GM12878 (cell line): ENCODE measurements around the gene ACSL3. TPM values are rescaled to one million over a fixed set of nuclear protein-coding genes. Genes with fewer than 3 reads are reported as not detected.

Experiments used
- ATAC-seq: fragments of 200-7000 bp; cut with Tn5 transposase; 3 replicates; pipeline ENCODE4 v1.9.1; 2020; ENCODE audit warnings: mild to moderate bottlenecking, moderate library complexity
- BruUV-seq: library from RNA; stranded (reverse); fragments of 400-500 nt; replicated peaks from 2 replicates; lab custom pipeline; 2021; lab: Mats Ljungman, UMichigan
- CTCF ChIA-PET: fragments of 300-600 bp; sonication (Branson Sonifier 250); formaldehyde crosslinking; extraction: SDS; loops from one replicate; lab custom pipeline; 2021; ENCODE audit warnings: inconsistent platforms; lab: Yijun Ruan, JAX
- POLR2A ChIA-PET: fragments of 350-600 bp; formaldehyde crosslinking; extraction: SDS; loops from one replicate; lab custom pipeline; 2021; ENCODE audit warnings: inconsistent platforms; lab: Charles Lee
- RAD21 ChIA-PET: fragments of 300-600 bp; sonication (Branson Sonifier 250); formaldehyde crosslinking; loops from one replicate; lab custom pipeline; 2023; ENCODE audit warnings: antibody characterized with exemption; ENCODE audit not compliant: unreplicated experiment; lab: Charles Lee
- SMC1A ChIA-PET: fragments of 300-600 bp; sonication (Branson Sonifier 250); formaldehyde crosslinking; loops from one replicate; lab custom pipeline; 2023; ENCODE audit not compliant: unreplicated experiment, uncharacterized antibody; lab: Charles Lee
- DNase-seq: peaks from one replicate; pipeline ENCODE4 v3.0.0-alpha.2; 2011; ENCODE audit warnings: low read depth, low spot score
- FAIRE-seq: peaks from 3 replicates; lab custom pipeline; 2011; peaks lifted over from hg19 to GRCh38; lab: Jason Lieb, UNC
- H2AFZ ChIP-seq: 2 replicates; pipeline ENCODE4 v1.6.0; 2011; ENCODE audit warnings: low read depth, low read length, control low read depth; ENCODE audit not compliant: control insufficient read depth
- H3K27ac ChIP-seq: 2 replicates; pipeline ENCODE4 v1.5.1; 2011; ENCODE audit warnings: control low read depth; ENCODE audit not compliant: control insufficient read depth, insufficient read depth
- H3K27me3 ChIP-seq, 2 experiments: replicated peaks in 1 of 2; 2 replicates each; pipeline versions ENCODE4 v1.6.0 to v1.6.1; 2011; ENCODE audit warnings: low read length in 1 of 2; ENCODE audit not compliant: control insufficient read depth in 2 of 2, insufficient read depth in 2 of 2
- H3K36me3 ChIP-seq, 2 experiments: 2 replicates each; pipeline ENCODE4 v1.5.1; 2011; ENCODE audit warnings: low read length in 1 of 2; ENCODE audit not compliant: control insufficient read depth in 2 of 2, insufficient read depth in 2 of 2
- H3K4me1 ChIP-seq: 2 replicates; pipeline ENCODE4 v1.6.1; 2011; ENCODE audit warnings: mild to moderate bottlenecking, low read length, moderate library complexity, mixed read lengths; ENCODE audit not compliant: control insufficient read depth, insufficient read depth
- H3K4me2 ChIP-seq: 2 replicates; pipeline ENCODE4 v1.6.0; 2011; ENCODE audit warnings: control low read depth; ENCODE audit not compliant: control insufficient read depth, insufficient read depth
- H3K4me3 ChIP-seq: fragments of 200-600 bp; sonication (generic); 2 replicates; pipeline ENCODE4 v1.5.1; 2016
- H3K79me2 ChIP-seq: 2 replicates; pipeline ENCODE4 v1.6.0; 2011; ENCODE audit warnings: low read length; ENCODE audit not compliant: control insufficient read depth, insufficient read depth
- H3K9ac ChIP-seq: 2 replicates; pipeline ENCODE4 v1.8.0; 2011; ENCODE audit warnings: low read length, control low read depth, mixed read lengths; ENCODE audit not compliant: control insufficient read depth, insufficient read depth
- H3K9me3 ChIP-seq: replicated peaks from 3 replicates; pipeline ENCODE4 v1.5.1; 2011; ENCODE audit warnings: mild to moderate bottlenecking, low read length; ENCODE audit not compliant: control insufficient read depth, insufficient read depth
- H4K20me1 ChIP-seq: 2 replicates; pipeline ENCODE4 v1.6.0; 2011; ENCODE audit not compliant: control insufficient read depth, insufficient read depth
- ASH2L ChIP-seq: fragments of 300-600, 200-600 bp; sonication (generic); IDR thresholded peaks from 2 replicates; pipeline ENCODE4 v1.6.1; 2017; ENCODE audit warnings: low read depth, mild to moderate bottlenecking, borderline replicate concordance
- BMI1 ChIP-seq: fragments of 450-650 bp; IDR thresholded peaks from 2 replicates; pipeline ENCODE4 v1.6.1; 2016; ENCODE audit warnings: mild to moderate bottlenecking, moderate library complexity, borderline replicate concordance
- CBX3 ChIP-seq: fragments of 200-600 bp; sonication (generic); IDR thresholded peaks from 2 replicates; pipeline ENCODE4 v1.6.1; 2016; ENCODE audit warnings: low read depth, borderline replicate concordance
- CREB1 ChIP-seq: IDR thresholded peaks from 2 replicates; pipeline ENCODE4 v1.6.1; 2012; ENCODE audit warnings: low read depth, mild to moderate bottlenecking, inconsistent platforms
- E2F4 ChIP-seq: IDR thresholded peaks from 2 replicates; pipeline ENCODE4 v1.6.1; 2012; ENCODE audit warnings: low read depth, low read length, improper control_type of control experiment
- GABPA ChIP-seq: IDR thresholded peaks from 2 replicates; pipeline ENCODE4 v1.6.1; 2014; ENCODE audit warnings: antibody characterized with exemption, low read depth, mild to moderate bottlenecking, inconsistent platforms
- IRF4 ChIP-seq: IDR thresholded peaks from 2 replicates; pipeline ENCODE4 v1.6.1; 2011; ENCODE audit warnings: low read depth, low read length
- JUND ChIP-seq: IDR thresholded peaks from 2 replicates; pipeline ENCODE4 v1.6.1; 2012; ENCODE audit warnings: low read depth, mild to moderate bottlenecking, low read length, improper control_type of control experiment, moderate library complexity
- KLF5 ChIP-seq: fragments of 450-650 bp; IDR thresholded peaks from 2 replicates; pipeline ENCODE4 v1.6.1; 2014; ENCODE audit warnings: mild to moderate bottlenecking; ENCODE audit not compliant: partially characterized antibody
- MTA3 ChIP-seq: IDR thresholded peaks from 2 replicates; pipeline ENCODE4 v1.6.1; 2012; ENCODE audit warnings: low read length, inconsistent platforms, borderline replicate concordance
- NFXL1 ChIP-seq: fragments of 450-650 bp; IDR thresholded peaks from 2 replicates; pipeline ENCODE4 v1.6.1; 2017; ENCODE audit warnings: antibody characterized with exemption, mild to moderate bottlenecking, borderline replicate concordance
- NR2C2 ChIP-seq: IDR thresholded peaks from 2 replicates; pipeline ENCODE4 v1.6.1; 2011; ENCODE audit warnings: borderline replicate concordance, low read depth; ENCODE audit not compliant: control insufficient read depth, insufficient read length
- RUNX3 ChIP-seq: IDR thresholded peaks from 2 replicates; pipeline ENCODE4 v1.6.1; 2012; ENCODE audit warnings: low read length, inconsistent platforms
- USF1 ChIP-seq: IDR thresholded peaks from 2 replicates; pipeline ENCODE4 v1.6.1; 2011; ENCODE audit warnings: borderline replicate concordance, low read depth, mild to moderate bottlenecking, moderate library complexity, mixed read lengths, low read length; ENCODE audit not compliant: insufficient read depth; ENCODE audit errors: extremely low read length
- ZBED1 ChIP-seq: IDR thresholded peaks from 2 replicates; pipeline ENCODE4 v1.6.1; 2016; ENCODE audit warnings: borderline replicate concordance
- WGBS: methylation state at CpG from one replicate; pipeline ENCODE4 v1.1.6; 2016; ENCODE audit warnings: low lambda C conversion rate; ENCODE audit not compliant: insufficient replicate concordance, insufficient coverage; ENCODE audit errors: missing lambda C conversion rate; 5-methylcytosine and 5-hydroxymethylcytosine counted together
- in situ Hi-C: fragments of 300-500 bp; cut with MboI; formaldehyde crosslinking; loops from 9 replicates; pipeline ENCODE4 v1.14.3; 2018; ENCODE audit warnings: mixed read lengths
- intact Hi-C: fragments of 100-400 bp; cut with micrococcal nuclease; formaldehyde crosslinking; loops from one replicate; pipeline ENCODE4 v1.14.2; 2022; ENCODE audit not compliant: unreplicated experiment
- polyA plus RNA-seq, 11 experiments: library from polyadenylated mRNA; depleted of rRNA in 4 of 11; unstranded in 6 of 11; stranded (reverse) in 5 of 11; fragments of >200 nt; fragmentation: Nextera tagmentation in 4 of 11; fragmentation: Illumina TruSeq in 1 of 11; extraction: Ambion mirVana in 4 of 11; extraction: Trizol in 1 of 11; gene quantifications; 1 replicate in 1 of 11; 2 replicates in 10 of 11; pipeline versions ENCODE4 v1.2.1 to v1.2.3, GENCODE V29; 2011 to 2016; ENCODE audit warnings: inconsistent platforms in 2 of 11, missing spikeins in 2 of 11, low read depth in 1 of 11
- total RNA-seq, 4 experiments: library from RNA; depleted of rRNA in 3 of 4; stranded (reverse); fragments of >200 nt in 3 of 4; fragmentation: Illumina TruSeq in 1 of 4; extraction: Trizol in 1 of 4; gene quantifications; 2 replicates each; pipeline versions ENCODE4 v1.2.1 to v1.2.3, GENCODE V29; 2013 to 2021
- TF ChIP-seq, protein P1 (sequence below): fragments of 450-650 bp; IDR thresholded peaks from 2 replicates; pipeline ENCODE4 v1.6.1; 2017; ENCODE audit warnings: mild to moderate bottlenecking, moderate library complexity
- TF ChIP-seq, protein P2 (sequence below): fragments of 450-650 bp; conservative IDR thresholded peaks from 2 replicates; pipeline ENCODE4 v1.6.1; 2017; ENCODE audit warnings: mild to moderate bottlenecking, moderate library complexity

Gene ACSL3
- total and polyA plus RNA-seq, 10 of the 15 experiments (the other 5 are each of a cell fraction or from before 2014, with no cell fraction given): 15.6 to 83.9 (median 56.7) TPM

- H3K4me2 ChIP-seq: no peak overlapping the region
- FAIRE-seq: no peak
- no peak overlapping the region for H3K4me3 ChIP-seq
- POLR2A ChIA-PET: interaction anchor here (0.6 kb wide), 1 partner anchor 36 kb away, joined by 3 read pairs; no protein-coding TSS in a partner anchor
- RAD21 ChIA-PET: no interaction called here
- H3K9ac ChIP-seq: no peak overlapping the region
- ATAC-seq: no peak
- SMC1A ChIA-PET: interaction anchor here (0.6 kb wide), 1 partner anchor 72 kb away, joined by 3 read pairs; no protein-coding TSS in a partner anchor
- DNase-seq: no peak
- in situ Hi-C loops: no loop called here
- no peaks in the 10 kb centered on the region; a peak in 1 of 4 replicates for H3K27me3 ChIP-seq
- no peaks in the 10 kb centered on the region for H3K9me3 ChIP-seq
- H3K36me3 ChIP-seq: no peaks in the 10 kb centered on the region
- H3K27ac ChIP-seq: no peak overlapping the region
- CTCF ChIA-PET: interaction anchor here (2.1 kb wide), 1 partner anchor 70 kb away, joined by 4 read pairs; no protein-coding TSS in a partner anchor
- TF ChIP-seq E2F4 (no peak), ASH2L (no peak), MTA3 (no peak), RUNX3 (no peak), NR2C2 (no peak), ZBED1 (no peak), JUND (no peak), CBX3 (no peak), GABPA (no peak), CREB1 (no peak), KLF5 (no peak), IRF4 (no peak), BMI1 (no peak), USF1 (no peak), NFXL1 (no peak)
- TF ChIP-seq, protein P1, sequence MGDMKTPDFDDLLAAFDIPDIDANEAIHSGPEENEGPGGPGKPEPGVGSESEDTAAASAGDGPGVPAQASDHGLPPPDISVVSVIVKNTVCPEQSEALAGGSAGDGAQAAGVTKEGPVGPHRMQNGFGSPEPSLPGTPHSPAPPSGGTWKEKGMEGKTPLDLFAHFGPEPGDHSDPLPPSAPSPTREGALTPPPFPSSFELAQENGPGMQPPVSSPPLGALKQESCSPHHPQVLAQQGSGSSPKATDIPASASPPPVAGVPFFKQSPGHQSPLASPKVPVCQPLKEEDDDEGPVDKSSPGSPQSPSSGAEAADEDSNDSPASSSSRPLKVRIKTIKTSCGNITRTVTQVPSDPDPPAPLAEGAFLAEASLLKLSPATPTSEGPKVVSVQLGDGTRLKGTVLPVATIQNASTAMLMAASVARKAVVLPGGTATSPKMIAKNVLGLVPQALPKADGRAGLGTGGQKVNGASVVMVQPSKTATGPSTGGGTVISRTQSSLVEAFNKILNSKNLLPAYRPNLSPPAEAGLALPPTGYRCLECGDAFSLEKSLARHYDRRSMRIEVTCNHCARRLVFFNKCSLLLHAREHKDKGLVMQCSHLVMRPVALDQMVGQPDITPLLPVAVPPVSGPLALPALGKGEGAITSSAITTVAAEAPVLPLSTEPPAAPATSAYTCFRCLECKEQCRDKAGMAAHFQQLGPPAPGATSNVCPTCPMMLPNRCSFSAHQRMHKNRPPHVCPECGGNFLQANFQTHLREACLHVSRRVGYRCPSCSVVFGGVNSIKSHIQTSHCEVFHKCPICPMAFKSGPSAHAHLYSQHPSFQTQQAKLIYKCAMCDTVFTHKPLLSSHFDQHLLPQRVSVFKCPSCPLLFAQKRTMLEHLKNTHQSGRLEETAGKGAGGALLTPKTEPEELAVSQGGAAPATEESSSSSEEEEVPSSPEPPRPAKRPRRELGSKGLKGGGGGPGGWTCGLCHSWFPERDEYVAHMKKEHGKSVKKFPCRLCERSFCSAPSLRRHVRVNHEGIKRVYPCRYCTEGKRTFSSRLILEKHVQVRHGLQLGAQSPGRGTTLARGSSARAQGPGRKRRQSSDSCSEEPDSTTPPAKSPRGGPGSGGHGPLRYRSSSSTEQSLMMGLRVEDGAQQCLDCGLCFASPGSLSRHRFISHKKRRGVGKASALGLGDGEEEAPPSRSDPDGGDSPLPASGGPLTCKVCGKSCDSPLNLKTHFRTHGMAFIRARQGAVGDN: no peak
- TF ChIP-seq, protein P2, sequence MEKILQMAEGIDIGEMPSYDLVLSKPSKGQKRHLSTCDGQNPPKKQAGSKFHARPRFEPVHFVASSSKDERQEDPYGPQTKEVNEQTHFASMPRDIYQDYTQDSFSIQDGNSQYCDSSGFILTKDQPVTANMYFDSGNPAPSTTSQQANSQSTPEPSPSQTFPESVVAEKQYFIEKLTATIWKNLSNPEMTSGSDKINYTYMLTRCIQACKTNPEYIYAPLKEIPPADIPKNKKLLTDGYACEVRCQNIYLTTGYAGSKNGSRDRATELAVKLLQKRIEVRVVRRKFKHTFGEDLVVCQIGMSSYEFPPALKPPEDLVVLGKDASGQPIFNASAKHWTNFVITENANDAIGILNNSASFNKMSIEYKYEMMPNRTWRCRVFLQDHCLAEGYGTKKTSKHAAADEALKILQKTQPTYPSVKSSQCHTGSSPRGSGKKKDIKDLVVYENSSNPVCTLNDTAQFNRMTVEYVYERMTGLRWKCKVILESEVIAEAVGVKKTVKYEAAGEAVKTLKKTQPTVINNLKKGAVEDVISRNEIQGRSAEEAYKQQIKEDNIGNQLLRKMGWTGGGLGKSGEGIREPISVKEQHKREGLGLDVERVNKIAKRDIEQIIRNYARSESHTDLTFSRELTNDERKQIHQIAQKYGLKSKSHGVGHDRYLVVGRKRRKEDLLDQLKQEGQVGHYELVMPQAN: no peak
- H4K20me1 ChIP-seq: no peaks in the 10 kb centered on the region
- 71% methylated on average over 2 of the region's 2 CpGs for WGBS
- H3K4me1 ChIP-seq: no peaks in the 10 kb centered on the region
- no TSS peak for BruUV-seq
- no peak overlapping the region for H2AFZ ChIP-seq
- intact Hi-C loops: no loop called here
- H3K79me2 ChIP-seq: no peaks in the 10 kb centered on the region
These were observed 27.4 kb upstream of the ACSL3 start for GRCh38 chr2:222833410-222833809.
